NOMO-1 treated with DMSO at 0.1 percent for 48 hours (cell line): ENCODE results near the gene P3H1.
"Not testable (repeated sequence)": the region's sequence is repeated elsewhere in the genome, so short reads cannot be mapped to it uniquely, and the experiment has no call there.

Source experiments
- DNase-seq: peaks from one replicate; lab custom pipeline; 2025; ENCODE audit not compliant: unreplicated experiment; lab: John Stamatoyannopoulos, UW

The P3H1 gene

GRCh38 chr1:42773420-42773819 is 6.6 kb upstream of the P3H1 start:
- DNase-seq = no peak

- DNase-seq = no peak
Measured at GRCh38 chr1:42769811-42770210, 3.0 kb upstream of the P3H1 start.

DNA sequence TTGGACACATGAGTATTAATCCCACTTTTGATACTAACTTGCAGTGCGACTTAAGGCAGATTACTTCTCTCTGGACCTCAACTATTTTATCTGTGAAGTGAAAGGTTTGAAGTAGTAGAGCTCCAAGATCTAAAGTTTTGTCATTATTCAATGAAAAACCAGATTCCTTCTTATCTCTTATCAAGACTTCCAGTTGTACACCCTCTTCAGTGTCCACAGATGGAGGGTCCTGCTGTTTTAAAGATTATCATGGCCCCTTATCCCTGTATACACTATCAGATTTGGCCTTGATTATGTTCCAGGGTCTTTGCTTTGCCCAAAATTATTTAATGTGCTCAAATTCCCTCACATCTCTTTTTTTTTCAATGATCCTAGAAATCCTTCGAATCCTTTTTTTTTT is 1.3 kb upstream of the P3H1 start:
- DNase-seq = no peak

GRCh38 chr1:42767510-42768000 is 727 bp upstream of the P3H1 start:
- DNase-seq = no peak

DNA sequence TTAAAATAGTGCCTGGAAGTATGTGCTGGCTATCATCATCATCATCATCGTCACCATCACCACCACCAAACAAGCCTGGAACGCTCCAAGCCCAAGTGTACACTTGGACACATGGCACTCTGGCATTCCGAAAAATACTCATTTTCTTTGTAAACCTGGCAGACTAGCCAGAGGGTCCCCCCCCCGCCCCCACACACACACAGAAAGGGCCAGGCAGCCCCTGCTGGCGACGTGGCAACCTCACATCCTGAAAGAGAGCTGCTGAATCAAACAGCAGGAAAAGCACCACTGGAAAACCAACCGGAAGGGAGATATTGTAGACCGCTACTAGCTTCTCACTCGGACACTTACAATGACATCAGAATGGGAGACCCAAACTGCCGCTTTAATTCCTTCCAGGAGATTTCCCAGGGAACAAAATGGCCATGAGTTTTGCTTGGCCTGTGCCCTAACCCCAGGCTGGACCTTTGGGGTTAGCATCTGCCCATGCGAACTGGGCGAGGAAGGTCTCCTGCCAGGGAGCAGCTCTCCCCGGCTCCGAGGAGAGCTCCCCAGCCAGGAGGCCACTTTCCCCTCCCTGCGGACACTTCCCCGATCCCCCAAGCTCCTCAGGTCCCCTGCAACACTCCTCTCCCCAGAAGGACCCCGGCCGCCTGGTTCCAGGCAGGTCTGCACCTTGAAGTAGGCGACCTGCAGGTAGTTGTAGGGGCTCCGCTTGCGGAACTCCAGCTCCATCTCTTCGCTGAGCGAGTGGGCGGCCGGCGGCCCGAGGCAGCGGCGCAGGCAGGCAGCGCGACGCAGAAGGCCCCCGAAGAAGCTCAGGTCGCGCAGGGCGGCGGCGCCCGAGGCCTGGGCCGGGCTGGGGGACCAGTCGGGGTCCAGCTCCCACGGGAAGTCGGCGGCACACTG is 742 bp downstream of the P3H1 start:
- no peak for DNase-seq

DNA sequence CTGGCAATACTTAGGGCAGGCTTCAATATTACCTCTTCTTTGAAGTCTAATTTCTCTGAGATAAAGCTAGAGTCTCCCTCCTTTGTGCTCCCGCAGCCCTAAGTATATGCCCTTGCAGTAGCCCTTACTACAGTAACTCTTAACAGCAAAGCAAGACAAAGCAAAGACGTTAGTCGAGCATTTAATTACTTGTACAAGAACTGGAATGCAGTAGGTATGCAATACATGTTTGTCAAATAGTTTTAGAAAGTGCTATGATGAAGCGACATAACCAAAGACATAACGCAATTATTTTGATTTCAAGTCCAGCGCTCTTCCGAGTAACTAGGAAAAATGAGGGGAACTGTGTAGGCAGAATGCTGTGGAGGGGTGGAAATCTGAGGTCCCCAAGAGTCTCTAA is 1.6 kb downstream of the P3H1 start:
- DNase-seq = no peak

GRCh38 chr1:42762269-42762668 is 4.6 kb downstream of the P3H1 start:
- DNase-seq = no peak

DNA sequence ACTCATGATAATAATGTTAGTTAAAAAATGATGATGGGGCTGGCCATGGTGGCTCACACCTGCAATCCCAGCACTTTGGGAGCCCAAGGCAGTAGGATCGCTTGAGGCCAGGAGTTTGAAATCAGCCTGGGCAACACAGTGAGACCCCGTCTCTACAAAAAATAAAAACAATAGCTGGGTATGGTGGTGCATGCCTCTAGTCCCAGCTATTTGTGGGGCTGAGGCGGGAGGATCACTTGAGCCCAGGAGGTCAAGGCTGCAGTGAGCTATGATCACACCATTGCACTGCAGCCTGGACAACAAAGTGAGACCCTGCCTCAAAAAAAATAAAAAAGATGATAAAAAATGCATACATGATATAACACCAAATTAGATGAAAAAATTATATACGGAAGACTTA is 5.3 kb downstream of the P3H1 start:
- no peak for DNase-seq

DNA sequence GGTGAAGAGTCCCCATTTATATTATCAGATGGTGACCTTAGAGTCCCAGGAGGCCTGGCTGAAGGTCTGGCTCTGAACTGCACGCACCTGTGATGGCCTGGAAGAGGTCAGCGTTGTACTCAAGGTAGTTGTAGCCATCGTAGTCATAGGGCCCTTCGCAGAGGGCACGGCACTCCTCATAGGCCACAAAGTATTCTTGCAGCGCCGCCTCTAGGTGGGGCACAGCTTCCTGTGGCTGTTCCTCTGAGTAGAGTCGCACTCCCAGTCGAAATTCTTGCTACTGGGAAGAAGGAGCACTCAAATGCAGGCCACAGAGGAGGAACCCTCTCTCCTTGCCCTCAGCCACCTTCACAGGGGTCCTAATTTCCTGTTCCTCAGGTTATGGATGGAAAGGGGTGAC is 7.7 kb downstream of the P3H1 start:
- DNase-seq = no peak

- DNase-seq = peak; percentile 77
Measured at GRCh38 chr1:42758641-42759040, 8.2 kb downstream of the P3H1 start.

DNA sequence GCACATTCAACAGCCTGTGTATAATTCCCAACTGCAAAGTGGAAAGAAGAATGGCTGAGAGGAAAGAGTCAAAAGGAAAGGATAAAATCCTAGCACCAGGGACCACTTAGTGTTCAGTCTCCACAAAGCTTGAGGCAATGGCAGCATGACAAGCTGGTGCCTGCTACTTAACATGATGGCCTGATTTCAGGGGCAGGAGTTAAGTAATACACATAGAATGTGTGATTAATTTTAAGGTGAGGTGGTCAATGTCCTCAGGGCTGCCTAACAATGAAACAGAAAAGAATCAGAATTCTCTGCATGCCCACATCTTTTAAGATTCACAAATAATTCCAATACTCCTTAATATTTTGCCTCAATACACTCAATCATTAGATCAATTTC is 8.9 kb downstream of the P3H1 start:
- DNase-seq = no peak

GRCh38 chr1:42756956-42757891 is 9.6 kb downstream of the P3H1 start:
- DNase-seq = peak; percentile 73

GRCh38 chr1:42753070-42753469 is 13.8 kb downstream of the P3H1 start:
- DNase-seq = no peak

DNA sequence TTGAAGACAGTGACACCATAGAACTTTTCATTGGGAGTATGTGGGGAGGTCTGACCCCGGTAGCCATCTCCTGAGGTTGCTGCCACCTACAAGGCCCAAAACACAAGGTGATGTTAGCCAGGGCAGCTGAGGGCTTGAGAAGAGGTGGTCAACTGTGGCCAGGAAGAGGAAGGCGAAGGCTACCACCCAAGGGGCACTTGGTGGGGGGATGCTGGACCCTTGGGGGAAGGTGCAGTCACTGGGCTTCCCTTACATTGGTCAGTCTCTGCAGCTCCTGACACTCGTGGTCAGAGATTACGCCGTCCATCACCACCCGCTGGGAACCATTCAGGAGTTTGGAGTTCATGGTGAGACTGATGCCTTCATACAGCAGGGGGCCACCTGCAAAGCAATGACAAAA is 14.5 kb downstream of the P3H1 start:
- DNase-seq = no peak

- not testable (repeated sequence) for DNase-seq
Measured at GRCh38 chr1:42751511-42752070, 15.2 kb downstream of the P3H1 start.

GRCh38 chr1:42750041-42750440 is 16.8 kb downstream of the P3H1 start:
- no peak for DNase-seq

DNA sequence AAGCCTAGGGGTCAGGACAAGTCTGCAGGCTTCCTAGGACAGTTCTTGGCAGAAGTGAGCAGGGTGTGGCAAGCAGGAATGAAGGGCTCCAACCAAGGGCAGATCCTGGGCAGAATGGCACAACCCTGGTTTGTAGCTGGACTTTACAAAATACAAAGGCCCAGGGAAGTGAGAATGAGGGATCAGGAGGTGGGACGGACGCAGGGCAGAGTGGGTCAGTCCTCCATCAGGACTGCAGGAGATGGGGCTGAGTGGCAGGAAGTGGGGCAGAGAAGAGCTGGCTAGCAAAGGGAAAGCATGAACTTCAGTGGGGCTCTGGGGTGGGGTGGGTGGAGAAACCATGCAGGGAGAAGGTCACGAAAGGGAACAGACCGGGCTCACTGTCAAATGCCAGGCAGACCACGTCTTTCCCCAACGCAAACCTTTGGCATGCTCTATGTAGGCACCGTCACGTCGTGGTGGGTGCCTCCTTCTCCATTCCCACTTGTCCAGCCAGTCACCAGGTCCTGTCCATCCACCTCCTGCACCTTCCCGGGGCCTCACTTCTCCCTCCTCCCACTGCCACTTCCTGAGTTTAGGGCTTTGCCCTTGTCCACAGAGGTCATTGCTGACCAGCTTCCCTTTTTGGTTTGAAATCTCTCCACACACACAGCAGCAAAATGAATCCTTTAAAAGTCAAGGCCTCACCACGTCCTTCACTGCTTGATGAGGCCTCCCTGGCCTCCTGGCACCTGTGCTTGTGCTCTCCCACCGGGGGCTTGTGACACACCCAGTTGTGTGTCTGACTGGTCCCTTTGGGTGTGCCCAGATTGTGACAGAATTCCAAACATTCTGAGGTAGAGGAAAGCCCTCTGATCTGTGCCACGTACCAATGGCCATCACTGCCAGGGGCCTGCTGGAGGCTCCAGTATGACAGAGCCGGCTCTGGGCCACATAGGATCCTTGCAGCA is 18.1 kb downstream of the P3H1 start:
- peak; percentile 26 for DNase-seq

GRCh38 chr1:42748021-42748420 is 18.8 kb downstream of the P3H1 start:
- DNase-seq = no peak

DNA sequence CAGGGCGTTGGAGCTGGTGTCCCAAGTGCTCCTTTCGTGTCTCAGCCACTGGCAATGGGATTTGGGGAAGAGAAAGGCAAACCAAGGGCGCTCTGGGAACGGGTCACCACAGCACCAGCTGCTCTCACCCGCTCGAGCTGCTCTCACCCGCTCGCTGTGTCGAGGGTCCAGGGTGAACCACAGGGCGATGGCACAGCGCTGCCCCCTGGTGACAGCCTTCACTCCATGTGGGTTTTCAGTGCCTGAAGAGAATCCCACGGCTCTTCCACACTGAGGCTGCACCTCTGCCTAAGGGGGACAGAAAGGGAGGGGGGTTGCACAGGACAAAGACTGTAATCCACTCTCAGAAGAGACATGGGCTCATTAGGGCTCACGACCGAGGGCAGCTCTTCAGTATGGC is 19.7 kb downstream of the P3H1 start:
- DNase-seq = no peak

- DNase-seq = no peak
Measured at GRCh38 chr1:42746436-42747105, 20.3 kb downstream of the P3H1 start.
